GM19238 (cell line): ENCODE measurements around the gene PIP4K2A.

Source experiments
- DNase-seq: peaks from one replicate; pipeline ENCODE4 v3.0.0; 2011; ENCODE audit warnings: low spot score; ENCODE audit not compliant: insufficient read length

Gene PIP4K2A

DNA sequence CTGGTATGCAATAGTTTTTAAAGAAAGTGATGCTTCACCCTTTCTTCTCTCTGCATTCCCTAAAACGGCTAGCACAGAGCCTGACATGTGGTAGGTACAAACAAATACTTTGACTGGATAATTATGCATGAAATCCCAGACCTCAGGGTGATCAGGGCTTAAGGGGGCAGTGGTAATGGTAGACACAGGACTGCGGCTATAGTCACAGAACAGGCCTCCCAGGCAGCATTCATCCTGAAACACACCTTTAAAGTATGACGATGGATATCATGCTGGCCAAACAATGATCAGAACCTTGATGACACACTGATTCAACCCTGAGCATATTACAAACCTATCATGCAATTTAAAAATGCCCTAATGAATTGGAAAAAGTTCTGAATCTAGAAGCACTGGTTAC is 110.8 kb downstream of the PIP4K2A start:
- no peak for DNase-seq

DNA sequence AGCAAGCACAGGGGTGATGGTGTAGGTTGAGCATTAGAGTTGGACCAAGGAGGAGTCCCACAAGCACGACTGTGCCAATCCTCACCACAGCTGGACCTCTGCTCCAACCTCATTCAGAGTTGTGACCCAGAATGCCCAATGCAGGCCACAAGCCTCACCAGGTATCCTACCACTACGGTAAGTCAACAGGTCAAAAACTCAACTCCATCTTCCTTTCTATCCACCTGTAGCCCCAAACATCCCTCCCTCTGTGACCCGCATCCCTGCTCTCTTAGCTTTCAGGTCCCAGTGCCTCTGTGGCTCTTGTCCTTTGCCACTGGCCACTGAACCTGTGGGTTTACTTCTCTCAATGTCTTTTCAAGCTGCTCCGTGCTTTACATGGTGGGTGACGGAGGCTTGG is 112.8 kb downstream of the PIP4K2A start:
- DNase-seq, result no peak

DNA sequence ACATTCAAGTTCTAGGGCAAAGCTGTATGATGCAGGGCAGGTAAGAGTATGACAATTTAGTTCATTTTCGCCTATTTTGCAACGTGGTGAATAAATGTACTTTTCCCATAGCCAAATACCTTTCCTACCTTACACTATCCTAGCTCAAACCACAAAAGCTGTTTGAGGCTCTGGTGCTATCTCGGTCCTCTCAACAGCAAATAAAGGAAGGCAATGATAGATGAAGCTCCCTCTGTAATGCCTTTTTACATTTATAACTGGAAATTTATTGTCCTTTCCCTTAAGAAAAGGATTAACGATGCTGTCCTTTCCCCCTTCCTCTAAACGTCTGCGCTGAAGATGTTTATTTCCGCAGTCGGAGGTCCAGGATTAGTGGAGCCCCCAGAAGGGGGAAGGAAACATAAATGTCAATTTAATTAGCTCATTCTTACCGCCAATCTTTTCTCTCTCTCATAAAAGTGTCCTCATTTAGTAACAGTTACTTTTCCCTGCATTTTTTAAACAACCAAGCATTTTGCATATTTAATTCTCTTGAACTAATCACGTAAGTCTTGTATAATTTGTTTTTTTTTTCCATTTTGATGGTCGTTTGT is 114.6 kb downstream of the PIP4K2A start:
- no peak for DNase-seq

DNA sequence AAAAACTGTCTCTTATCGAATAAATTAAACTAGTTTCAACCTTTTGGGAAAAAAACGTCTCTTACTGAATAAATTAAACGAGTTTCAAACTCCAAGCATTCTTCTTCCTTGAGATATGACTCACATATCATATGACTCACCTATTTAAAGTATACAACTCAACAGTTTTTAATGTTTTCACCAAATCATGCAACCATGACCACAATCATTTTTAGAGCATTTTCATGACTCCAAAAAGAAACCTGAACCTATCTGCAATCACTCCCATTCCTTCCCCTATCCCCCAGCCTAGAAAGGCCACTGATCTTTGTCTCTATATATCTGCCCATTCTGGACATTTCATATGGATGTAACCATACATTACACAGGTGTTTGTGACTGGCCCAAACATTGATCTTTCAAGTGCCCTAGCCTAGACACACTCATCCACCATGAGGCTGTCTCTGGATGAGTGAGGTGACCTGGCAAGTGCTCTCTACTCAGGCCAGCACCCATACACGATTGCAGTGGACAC is 115.3 kb downstream of the PIP4K2A start:
- DNase-seq, result no peak

DNA sequence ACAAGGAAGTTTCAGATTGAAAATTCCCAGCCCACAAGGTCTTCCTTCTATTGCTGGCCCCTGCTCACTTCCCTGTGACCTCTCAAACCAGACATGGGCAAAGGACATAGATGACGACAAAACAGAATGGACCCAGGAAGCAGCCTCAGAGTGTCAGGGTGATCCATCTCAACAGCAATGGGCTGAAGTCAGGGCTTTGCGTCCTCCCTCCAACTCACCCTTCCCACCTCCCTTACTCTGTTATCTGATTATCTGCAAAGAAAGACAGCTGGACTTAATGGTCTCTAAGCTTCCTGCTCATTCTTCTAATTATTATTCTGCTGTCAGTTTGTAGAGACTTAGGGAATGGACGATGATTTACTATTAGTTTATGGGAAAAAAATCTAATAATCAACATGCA is 115.9 kb downstream of the PIP4K2A start:
- no peak for DNase-seq

DNA sequence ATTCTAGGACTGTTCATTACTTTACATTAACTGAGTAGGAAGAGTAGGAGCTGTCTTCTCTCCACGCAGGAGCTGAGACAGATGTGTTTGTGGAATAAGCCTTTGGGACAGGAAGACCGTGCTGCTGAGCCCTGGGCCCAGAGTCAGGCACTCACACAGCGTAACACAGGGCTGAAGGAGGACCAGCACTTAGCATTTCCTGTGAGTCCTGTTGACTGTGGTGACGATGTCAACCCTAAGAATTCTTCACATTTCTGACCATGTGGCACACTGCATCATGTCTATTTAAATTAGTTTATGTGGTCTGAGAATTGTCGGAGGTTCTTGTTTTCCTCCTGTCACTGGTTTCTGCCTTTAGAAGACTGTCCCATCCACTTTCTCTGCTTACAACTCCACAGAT is 117.2 kb downstream of the PIP4K2A start:
- DNase-seq, result no peak

DNA sequence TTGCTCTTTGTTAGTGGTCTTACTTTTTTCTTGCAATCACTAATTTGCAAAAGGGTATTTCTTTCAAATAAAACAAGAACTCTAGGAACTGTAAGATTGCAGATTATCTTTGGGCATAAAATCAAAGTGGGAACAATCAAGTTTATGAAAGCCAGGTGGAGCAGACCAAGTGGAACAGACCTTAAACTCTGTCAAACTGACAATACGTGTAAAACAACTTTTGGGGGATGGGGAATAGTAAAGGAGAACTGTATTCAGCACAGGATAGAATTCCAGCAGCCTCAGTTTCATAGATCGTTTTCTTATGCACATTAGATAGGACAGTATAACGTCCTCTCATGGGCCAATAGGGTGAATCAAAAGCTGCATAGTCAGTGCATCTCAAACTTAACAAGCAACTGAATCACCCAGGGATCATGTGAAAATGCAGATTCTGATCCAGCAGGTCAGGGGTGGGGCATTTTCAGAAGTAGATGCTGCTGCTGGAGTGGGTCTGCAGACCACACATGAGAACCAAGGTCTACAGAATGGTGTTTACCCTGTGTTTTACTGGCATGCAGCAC is 120.7 kb downstream of the PIP4K2A start:
- no peak for DNase-seq

DNA sequence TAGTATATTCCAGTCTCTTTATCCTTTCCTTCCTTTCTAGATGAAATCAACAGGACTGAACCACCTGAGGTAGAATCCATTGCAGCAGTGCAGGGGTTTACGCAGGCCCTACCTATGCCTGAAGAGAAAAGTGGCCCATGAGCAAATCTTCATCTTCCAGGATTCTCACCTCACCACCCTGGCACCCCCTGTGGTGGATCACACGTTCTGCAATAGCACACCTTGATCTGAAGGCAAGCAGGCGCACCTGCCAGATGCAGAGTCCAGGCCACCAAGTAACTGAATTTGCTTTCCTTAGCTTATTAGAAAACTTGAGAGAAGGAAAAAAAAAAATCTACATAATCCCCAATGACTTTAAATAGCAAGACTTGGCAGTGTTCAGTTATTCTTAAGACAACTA is 121.4 kb downstream of the PIP4K2A start:
- no peak for DNase-seq

DNA sequence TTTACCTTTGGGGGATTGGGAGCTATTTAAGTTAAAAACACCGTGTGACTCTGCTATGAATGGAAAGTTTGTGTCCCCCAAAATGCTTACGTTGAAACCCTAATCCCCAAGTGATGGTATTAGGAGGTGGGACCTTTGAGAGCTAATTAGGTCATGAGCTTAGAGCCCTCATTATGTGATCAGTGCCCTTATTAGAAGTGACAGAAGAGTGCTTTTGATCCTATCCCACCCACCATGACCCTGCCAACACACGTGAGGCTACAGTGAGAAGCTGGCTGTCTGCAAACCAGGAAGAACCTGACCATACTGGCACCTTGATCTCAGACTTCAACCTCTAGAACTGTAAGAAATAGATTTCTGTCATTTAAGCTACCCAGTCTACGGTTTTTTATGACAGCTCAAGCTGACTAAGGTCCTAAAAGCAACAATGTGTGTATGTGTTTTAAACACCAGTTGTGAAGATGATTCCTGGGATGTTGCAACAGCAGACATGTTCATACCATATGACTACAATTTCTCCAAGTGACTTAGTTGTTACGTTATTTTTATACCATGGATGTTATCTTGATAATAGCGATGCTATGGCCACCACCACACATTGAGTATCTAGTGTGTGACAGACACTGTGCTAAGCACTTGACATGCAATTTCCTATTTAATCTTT is 124.4 kb downstream of the PIP4K2A start:
- no peak for DNase-seq

DNA sequence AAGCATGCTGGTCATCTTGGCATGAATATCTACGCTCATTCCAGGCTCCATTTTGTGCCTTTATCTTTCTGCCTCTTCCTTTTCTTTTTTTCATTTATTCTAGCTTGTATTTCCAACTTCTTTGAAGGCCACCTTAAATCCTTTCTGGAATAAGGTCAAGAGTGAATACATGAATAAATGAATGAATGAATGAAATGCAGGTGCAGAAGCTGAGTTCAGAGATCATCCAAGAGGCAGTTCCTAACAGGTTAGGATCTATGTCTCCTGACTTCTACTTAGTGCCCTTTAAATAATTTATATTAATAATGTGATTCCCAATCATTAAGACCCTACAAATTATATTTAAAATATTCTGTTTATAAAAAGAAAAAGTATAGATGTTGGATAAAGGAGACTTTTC is 125.9 kb downstream of the PIP4K2A start:
- no peak for DNase-seq

DNA sequence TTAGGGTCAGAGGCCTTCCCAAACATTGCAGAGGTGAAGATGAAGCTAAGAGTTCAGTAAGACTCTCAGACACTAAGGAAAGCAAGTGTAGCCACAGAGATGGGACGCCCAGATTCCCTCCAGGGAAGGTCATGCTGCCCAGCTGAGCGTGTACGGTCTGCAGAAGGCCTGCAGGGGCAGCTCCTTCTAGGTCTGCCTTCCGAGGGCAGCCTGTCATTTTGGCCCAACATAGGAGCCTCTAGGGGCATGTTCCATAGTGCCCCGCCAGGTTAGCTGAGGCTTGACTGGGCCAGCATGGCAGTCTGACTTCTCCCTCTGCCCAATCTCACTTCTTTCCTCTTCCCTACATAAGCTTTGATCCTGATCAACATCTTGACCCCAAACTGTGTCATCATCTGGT is 130.7 kb downstream of the PIP4K2A start:
- no peak for DNase-seq

DNA sequence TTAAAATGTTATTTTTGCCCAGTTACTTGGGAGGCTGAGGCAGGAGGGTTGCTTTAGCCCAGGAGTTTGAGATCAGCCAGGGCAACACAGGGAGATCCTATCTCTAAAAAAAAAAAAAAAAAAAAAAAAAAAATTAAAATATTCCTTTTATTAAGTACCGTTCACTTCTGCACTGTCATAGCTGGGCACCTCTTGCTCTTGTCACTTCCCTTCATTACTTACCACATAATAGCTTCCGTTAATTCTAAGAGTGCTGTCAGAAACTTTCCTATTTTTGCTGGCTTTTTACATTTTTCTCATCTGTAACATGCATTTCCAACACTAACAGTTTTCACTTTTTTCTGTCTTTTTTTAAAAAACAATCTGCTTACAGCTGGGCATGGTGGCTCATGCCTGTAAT is 132.9 kb downstream of the PIP4K2A start:
- no peak for DNase-seq

DNA sequence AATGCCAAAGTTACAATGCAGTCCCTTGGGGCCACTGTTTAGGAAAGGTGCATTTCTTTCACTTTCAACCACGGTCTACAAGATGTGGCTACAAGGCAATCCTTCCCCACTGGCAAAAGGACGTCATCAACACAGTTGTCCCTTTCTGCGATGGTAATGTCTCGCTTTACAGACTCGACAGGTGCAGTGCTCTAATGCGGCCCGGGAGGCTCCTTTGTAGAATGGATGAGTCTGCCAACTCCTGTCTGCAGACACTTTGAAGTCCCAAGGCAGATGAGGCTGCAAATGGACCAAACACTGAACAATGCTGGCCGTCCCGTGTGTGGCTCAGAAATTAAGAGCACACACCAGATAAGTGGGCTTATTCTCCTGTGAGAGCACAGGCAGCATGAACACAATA is 133.7 kb downstream of the PIP4K2A start:
- DNase-seq, result no peak

DNA sequence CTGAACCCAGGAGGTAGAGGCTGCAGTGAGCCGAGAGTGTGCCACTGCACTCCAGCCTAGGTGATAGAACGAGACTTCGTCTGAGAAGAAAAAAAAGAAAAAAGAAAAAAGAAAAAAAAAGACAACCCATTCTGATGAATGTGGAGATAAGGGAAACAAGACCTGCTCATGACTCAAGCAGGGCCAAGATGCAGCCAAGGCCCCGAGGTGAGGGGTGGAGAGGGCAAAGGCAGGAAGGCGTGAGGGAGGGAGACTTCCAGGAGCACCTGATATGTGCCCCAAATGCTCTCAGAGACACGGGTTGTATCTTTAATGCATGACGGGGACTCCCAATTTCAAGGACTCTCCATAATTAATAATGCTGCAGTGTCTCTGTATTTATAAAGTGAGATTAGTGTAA is 134.6 kb downstream of the PIP4K2A start:
- DNase-seq, result no peak

DNA sequence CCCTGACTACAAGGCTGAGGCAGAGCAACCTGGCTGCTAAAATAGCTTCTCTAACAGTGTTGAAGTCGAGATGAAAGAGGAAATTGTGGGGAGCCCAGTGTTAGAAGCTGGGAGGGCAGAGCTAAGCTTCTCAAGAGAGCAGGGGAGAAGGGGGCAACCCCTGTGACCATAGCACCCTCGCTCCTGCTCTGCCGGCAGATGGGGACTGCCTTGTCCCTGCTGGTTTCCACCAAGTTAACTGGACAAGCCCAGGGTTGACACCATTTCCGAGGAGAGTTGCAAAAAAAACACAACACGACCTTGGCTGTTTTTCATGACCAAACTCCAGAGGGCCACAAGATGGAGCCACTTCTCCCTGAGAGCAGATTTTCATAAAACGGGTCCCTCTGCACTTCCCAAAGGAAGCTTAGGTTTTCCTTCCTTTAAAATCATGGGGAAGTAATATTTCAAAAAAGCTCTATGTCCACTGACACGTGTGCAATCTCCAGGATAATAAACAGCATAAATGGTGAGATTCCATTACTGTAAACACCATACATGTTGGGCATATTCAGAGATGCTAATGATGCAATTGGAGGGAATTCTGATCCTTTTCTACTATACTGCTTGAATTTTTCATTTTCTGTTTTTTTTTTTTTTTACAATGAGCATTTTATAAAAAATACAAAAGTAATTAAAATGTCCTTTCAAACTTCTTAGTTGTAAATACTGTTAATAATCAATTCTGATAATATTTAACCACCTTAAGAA is 140.4 kb downstream of the PIP4K2A start:
- DNase-seq, result peak; percentile 16

DNA sequence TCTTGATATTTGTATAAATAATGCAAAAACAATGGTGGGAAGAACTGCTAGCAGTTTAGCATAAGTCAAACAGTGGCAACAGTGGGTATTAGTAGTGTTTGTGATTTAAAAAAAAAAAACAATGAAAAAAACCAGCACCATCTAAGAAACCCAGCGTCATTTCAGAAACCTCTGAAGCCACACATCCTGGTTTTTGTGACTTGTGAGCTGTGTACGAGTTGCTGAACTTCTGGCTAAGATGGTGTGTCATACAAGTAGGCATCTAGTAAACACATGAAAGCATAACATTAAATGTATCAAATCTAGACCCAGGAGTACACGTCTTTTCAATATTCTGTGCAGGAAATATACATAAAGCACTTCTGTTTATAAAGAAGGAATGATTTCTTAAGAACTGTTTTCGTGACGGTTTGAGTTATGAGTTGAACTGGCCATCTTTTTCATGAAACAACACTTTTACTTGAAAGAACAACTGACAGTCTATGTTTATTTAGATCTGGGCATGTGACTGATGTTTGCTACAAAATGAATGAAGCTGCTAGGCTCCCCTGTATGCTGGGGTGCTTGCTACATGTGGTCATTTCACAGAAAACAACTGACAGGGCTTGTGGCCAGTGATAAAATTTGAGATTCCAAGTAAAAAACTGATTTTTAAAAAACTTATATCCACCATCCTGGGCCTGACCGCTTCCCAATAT is 143.5 kb downstream of the PIP4K2A start:
- DNase-seq, result no peak

DNA sequence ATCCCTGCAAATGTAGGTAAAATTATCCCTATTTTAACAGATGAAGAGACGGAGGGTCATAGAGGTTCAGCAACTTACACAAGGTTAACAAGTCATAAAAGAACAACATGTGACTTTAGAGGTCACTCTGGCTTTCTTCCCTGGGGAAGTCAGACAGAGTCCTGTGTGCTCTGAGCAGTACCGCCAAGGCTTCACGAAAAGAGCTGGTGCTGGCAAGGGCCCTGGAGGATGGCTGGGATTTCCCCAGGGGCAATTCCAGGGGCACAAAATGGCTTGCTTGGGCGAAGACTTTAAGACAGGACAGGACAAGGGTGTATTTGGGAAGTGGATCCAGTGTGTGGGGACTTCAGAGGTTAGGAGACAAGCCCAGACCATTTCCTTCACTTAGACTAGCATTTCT is 144.1 kb downstream of the PIP4K2A start:
- DNase-seq, result no peak

DNA sequence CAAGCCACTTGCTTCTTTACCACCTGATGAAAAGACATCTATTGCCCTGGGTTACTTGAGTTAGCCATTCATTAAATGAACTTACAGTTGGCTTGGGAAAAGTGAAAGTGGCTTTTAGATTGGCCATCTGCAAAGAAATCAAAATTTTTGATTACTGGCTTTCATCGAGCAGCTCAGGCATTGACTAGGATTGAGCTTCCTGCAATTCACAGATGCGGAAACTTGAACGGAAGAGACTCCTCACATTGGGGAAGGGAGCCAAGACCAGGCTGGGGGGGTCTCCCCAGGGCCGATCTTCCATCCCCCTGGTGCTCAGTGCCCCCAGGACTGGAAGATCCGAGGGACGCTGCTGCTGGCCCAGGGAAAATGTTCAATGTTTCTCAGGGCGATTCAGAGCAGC is 145.4 kb downstream of the PIP4K2A start:
- DNase-seq, result no peak

DNA sequence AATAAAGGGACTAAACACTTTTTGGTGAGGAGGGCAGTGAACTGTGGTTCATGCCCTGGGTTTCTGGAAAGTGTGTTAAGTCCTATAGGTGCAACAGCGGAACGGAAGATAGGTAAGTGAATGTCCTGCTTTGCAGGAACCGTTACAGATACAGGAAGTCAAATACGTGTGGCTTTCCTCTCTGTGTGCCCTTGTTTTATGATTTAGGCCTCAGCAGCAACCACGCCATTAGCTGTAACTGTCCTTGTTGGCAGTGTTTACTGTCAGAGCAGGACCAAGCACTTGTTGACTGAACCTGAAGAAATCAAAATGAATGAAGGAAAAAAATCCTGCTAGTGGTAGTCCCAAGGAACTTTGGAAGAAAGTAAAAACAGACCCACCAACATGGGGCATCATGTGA is 150.3 kb downstream of the PIP4K2A start:
- DNase-seq, result no peak

DNA sequence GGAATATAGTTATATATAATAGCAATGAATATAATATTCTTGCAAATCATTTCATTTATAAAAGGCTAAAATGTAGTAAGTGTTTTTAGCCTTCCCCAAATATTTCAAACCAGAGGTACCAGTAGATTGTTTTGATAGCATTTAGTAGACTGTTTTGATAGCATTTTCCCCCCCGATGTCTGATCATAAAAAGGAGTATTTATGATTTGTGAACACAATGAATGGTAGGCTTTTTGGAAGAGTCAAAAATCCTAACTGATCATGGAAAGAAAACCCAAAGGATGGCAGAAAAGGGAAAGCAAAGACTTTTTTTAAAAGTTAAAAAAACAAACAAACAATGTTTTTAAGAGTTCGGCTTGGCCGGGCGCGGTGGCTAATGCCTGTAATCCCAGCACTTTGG is 152.5 kb downstream of the PIP4K2A start:
- DNase-seq, result no peak

DNA sequence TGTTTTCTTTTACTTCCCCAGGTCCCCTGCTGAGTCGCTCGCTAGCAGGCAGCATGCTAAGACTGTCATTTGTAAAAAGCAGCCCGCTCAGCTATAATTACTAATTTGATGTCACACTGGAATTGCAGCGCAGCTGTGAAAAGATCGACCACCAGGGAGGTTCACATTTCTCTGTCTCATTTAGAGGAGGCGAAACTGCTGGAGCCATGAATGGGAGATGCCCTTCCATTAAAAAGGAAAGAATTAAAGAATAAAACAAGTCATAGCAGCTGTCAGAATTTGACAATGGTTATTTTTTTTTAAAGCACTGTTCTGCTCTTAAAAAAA is 153.5 kb downstream of the PIP4K2A start:
- no peak for DNase-seq
